T-cell (primary cell): ENCODE measurements around the gene FBXO47. TPM values are rescaled to one million over a fixed set of nuclear protein-coding genes. Genes with fewer than 3 reads are reported as not detected.
A peak's percentile ranks its signal among the peaks of the same experiment; 100 is the strongest.
"Not testable (repeated sequence)": the region's sequence is repeated elsewhere in the genome, so short reads cannot be mapped to it uniquely, and the experiment has no call there.

Experiments used
- ATAC-seq, 4 experiments: fragments of 200-7000 bp in 3 of 4; fragments of 150-1000 bp in 1 of 4; cut with Tn5 transposase; replicated peaks in 1 of 4; 1 replicate in 3 of 4; 2 replicates in 1 of 4; pipeline ENCODE4 v1.10.0; 2021; ENCODE audit warnings: moderate library complexity in 3 of 4, mild to moderate bottlenecking in 2 of 4, moderate number of reproducible peaks in 1 of 4
- CTCF ChIA-PET, 2 donors: fragments of 300-600 bp; sonication (Branson Sonifier 250); formaldehyde crosslinking; loops; one replicate each; lab custom pipeline; 2022; ENCODE audit warnings: antibody characterized with exemption in 2 of 2; lab: Charles Lee
- POLR2A ChIA-PET, 2 donors: fragments of 300-600 bp; sonication (Branson Sonifier 250); formaldehyde crosslinking; loops; one replicate each; lab custom pipeline; 2022; ENCODE audit warnings: antibody characterized with exemption in 2 of 2; lab: Charles Lee
- DNase-seq, 35 experiments: peaks; one replicate each; pipeline versions ENCODE4 v3.0.0 to v3.0.0-alpha.2; 2013 to 2023
- H3K27ac ChIP-seq: one replicate; pipeline ENCODE4 v1.5.1; 2013; ENCODE audit warnings: low read length
- H3K27me3 ChIP-seq, 2 experiments: replicated peaks in 1 of 2; 1 replicate in 1 of 2; 2 replicates in 1 of 2; pipeline versions ENCODE4 v1.6.1 to v1.7.0; 2013; ENCODE audit warnings: low read length in 1 of 2, mixed read lengths in 1 of 2; ENCODE audit not compliant: control insufficient read depth in 2 of 2, insufficient read depth in 2 of 2; ENCODE audit errors: extremely low read depth in 1 of 2
- H3K36me3 ChIP-seq, 2 donors: 1 replicate in 1 of 2; 2 replicates in 1 of 2; pipeline versions ENCODE4 v1.6.1 to v1.7.0; 2013; ENCODE audit warnings: low read length in 1 of 2; ENCODE audit not compliant: control insufficient read depth in 2 of 2, insufficient read depth in 1 of 2; ENCODE audit errors: extremely low read depth in 1 of 2
- H3K4me1 ChIP-seq, 2 experiments: 1 replicate in 1 of 2; 2 replicates in 1 of 2; pipeline versions ENCODE4 v1.6.1 to v1.7.0; 2013; ENCODE audit warnings: low read length in 2 of 2, mixed read lengths in 1 of 2; ENCODE audit not compliant: insufficient read depth in 2 of 2, control insufficient read depth in 1 of 2; ENCODE audit errors: extremely low read depth in 1 of 2
- H3K4me3 ChIP-seq, 2 donors: 1 replicate in 1 of 2; 2 replicates in 1 of 2; pipeline versions ENCODE4 v1.5.1 to v1.7.0; 2013; ENCODE audit warnings: mild to moderate bottlenecking in 2 of 2, low read length in 1 of 2, moderate library complexity in 1 of 2; ENCODE audit not compliant: control insufficient read depth in 1 of 2; ENCODE audit errors: extremely low read depth in 1 of 2
- H3K9me3 ChIP-seq: 2 replicates; pipeline ENCODE4 v1.7.0; 2013
- H3K27ac Mint-ChIP-seq, 2 donors: one replicate each; pipeline ENCODE4 v1.8.0; 2020 to 2021; ENCODE audit warnings: mild to moderate bottlenecking in 2 of 2, mixed read lengths in 2 of 2
- H3K27me3 Mint-ChIP-seq, 2 donors: one replicate each; pipeline ENCODE4 v1.8.0; 2021 to 2022; ENCODE audit warnings: mixed read lengths in 2 of 2
- H3K36me3 Mint-ChIP-seq: one replicate; pipeline ENCODE4 v1.8.0; 2021; ENCODE audit warnings: mixed read lengths
- H3K4me1 Mint-ChIP-seq, 3 donors: one replicate each; pipeline ENCODE4 v1.8.0; 2020 to 2022; ENCODE audit warnings: mixed read lengths in 3 of 3, mild to moderate bottlenecking in 1 of 3
- H3K4me3 Mint-ChIP-seq, 3 donors: one replicate each; pipeline ENCODE4 v1.8.0; 2020 to 2022; ENCODE audit warnings: mild to moderate bottlenecking in 3 of 3, mixed read lengths in 3 of 3, moderate library complexity in 3 of 3
- H3K9me3 Mint-ChIP-seq, 3 donors: one replicate each; pipeline ENCODE4 v1.8.0; 2020 to 2022; ENCODE audit warnings: mixed read lengths in 3 of 3
- WGBS: methylation state at CpG from one replicate; pipeline ENCODE4 v1.1.5; 2013; ENCODE audit warnings: missing lambda C conversion rate; ENCODE audit not compliant: insufficient coverage; 5-methylcytosine and 5-hydroxymethylcytosine counted together
- total RNA-seq, 35 experiments: library from RNA in 6 of 35; stranded (reverse) in 6 of 35; fragments of 120-200 nt in 1 of 35; gene quantifications; one replicate each; pipeline versions ENCODE4 v1.2.1 to v1.2.4 and lab custom pipeline; 2013 to 2026

The FBXO47 gene
- total RNA-seq, 5 donors from 2014 or later (not counting 1 experiment from before 2014, with no cell fraction given), result not detected

DNA sequence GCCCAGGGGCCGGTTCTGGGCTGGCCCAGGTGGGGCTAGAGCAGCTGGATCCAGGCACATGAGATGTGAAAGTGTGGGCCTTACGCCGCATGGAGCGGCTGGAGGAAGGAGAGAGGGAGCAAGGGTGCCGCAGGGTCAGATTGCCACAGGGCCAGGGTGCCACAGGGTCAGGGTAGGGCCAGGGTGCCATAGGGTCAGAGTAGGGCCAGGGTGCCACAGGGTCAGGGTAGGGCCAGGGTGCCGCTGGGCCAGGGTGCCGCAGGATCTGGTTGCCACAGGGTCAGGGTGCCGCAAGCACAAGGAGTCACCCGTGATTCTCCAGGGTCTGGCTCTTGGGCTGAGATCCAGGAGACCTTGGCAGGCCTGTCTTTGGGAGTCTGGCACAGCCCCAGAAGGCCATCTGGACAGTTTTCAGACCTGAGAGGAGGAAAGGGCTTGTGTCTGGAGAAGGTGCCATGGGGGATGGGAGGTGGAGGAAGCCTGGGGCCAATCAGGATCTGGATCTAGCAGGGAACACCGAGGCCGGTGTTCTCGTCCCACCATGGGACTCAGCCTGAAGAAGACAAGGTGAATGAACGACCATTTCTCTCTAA, 54.9 kb downstream of the FBXO47 start:
- Histone ChIP-seq H3K4me1 (peaks cover 0 to 52% of the 10 kb centered on the region in 2 experiments), H3K27me3 (no peaks in the 10 kb centered on the region), H3K4me3 (no peak overlapping the region), H3K36me3 (peaks cover 24 to 70% of the 10 kb centered on the region in 2 donors), H3K9me3 (no peaks in the 10 kb centered on the region), H3K27ac (no peak overlapping the region)
- no peaks in the 10 kb centered on the region for H3K27me3 Mint-ChIP-seq
- 96% methylated on average over 13 of the region's 13 CpGs for WGBS
- CTCF ChIA-PET, result no interaction called here
- peak overlapping the region; percentile 16 to 43 for H3K27ac Mint-ChIP-seq
- H3K36me3 Mint-ChIP-seq, result peaks cover 22% of the 10 kb centered on the region
- no peak overlapping the region for H3K4me3 Mint-ChIP-seq
- peaks cover 18 to 35% (median 27%) of the 10 kb centered on the region in 3 donors for H3K4me1 Mint-ChIP-seq
- no peaks in the 10 kb centered on the region for H3K9me3 Mint-ChIP-seq
- no peak for ATAC-seq
- POLR2A ChIA-PET, result no interaction called here
- peak in 1 of 35 experiments; percentile 6 for DNase-seq

DNA sequence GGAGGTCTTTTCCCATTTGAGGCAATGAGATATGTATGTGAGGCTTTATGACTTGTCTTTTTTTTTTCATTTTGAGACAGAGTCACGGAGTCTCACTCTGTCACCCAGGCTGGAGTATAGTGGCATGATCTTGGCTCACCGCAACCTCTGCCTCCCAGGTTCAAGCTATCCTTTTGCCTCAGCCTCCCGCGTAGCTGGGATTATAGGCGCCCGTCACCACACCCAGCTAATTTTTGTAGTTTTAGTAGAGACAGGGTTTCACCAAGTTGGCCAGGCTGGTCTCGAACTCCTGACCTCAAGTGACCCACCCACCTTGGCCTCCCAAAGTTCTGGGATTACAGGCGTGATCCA, 55.5 kb downstream of the FBXO47 start:
- peaks cover 0 to 58% of the 10 kb centered on the region in 2 experiments for H3K4me1 ChIP-seq
- H3K9me3 ChIP-seq, H3K27me3 Mint-ChIP-seq, DNase-seq, H3K4me3 Mint-ChIP-seq, POLR2A ChIA-PET, CTCF ChIA-PET, ATAC-seq, H3K4me3 ChIP-seq, H3K9me3 Mint-ChIP-seq, H3K27me3 ChIP-seq, H3K27ac ChIP-seq: not testable (repeated sequence)
- Mint-ChIP-seq H3K27ac (peak overlapping the region in 1 of 2 donors; percentile 16), H3K4me1 (peaks cover 15 to 36% (median 30%) of the 10 kb centered on the region in 3 donors), H3K36me3 (peaks cover 18% of the 10 kb centered on the region)
- peaks cover 23 to 65% of the 10 kb centered on the region in 2 donors for H3K36me3 ChIP-seq
- 90% methylated on average over 2 of the region's 8 CpGs for WGBS

DNA sequence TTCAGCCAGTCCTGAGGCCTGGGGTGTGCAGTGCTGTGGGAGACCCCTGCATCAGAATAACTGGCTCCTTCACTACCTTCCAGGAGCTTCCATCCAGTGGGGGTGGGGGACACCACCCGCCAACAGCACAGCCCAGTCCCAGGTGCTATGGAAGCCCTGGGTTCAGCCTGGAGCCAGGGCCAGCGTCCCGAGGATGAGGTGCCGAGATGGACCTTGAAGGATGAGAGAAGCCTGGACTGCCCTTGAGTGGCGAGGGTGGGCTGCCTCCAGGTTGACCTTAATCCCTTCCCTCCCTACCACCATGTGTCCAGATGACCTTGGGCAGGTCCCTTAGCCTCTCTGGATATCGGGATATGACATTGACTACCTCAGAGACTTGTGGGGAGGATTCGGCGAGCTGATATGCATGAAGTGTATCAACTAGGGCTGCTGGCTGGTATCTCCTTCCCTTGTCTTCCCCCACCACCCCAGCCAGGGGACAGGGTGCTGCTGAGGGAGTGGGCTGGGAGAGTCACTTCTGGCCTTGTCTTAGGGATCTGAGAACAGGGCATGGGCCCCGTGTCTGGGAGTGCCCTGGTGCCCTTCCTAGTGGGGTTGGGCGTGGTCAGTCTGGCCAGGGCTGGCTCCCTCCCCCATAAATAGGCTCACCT, 56.0 kb downstream of the FBXO47 start:
- peak in 1 of 35 experiments; percentile 13 for DNase-seq
- Histone ChIP-seq H3K27me3 (no peaks in the 10 kb centered on the region), H3K4me3 (no peak overlapping the region), H3K9me3 (no peaks in the 10 kb centered on the region), H3K27ac (no peak overlapping the region), H3K36me3 (peaks cover 23 to 67% of the 10 kb centered on the region in 2 donors), H3K4me1 (peaks cover 0 to 62% of the 10 kb centered on the region in 2 experiments)
- H3K4me3 Mint-ChIP-seq, result no peak overlapping the region
- no peaks in the 10 kb centered on the region for H3K9me3 Mint-ChIP-seq
- ChIA-PET CTCF (no interaction called here), POLR2A (interaction anchor here in 1 of 2 donors (0.6 kb wide), 1 partner anchor 268 kb away, joined by 7 read pairs; no protein-coding TSS in a partner anchor)
- WGBS, result no CpG with 5 or more reads among the region's 10 CpGs
- H3K27me3 Mint-ChIP-seq, result no peaks in the 10 kb centered on the region
- H3K27ac Mint-ChIP-seq, result no peak overlapping the region
- ATAC-seq, result no peak
- peaks cover 17% of the 10 kb centered on the region for H3K36me3 Mint-ChIP-seq
- H3K4me1 Mint-ChIP-seq, result peaks cover 14 to 40% (median 34%) of the 10 kb centered on the region in 3 donors

GRCh38 chr17:38910325-38910724, 56.9 kb downstream of the FBXO47 start:
- Histone ChIP-seq H3K27me3 (no peaks in the 10 kb centered on the region), H3K4me1 (peaks cover 0 to 70% of the 10 kb centered on the region in 2 experiments), H3K4me3 (no peak overlapping the region), H3K36me3 (peaks cover 19 to 67% of the 10 kb centered on the region in 2 donors), H3K9me3 (no peaks in the 10 kb centered on the region), H3K27ac (no peak overlapping the region)
- peaks cover 10% of the 10 kb centered on the region for H3K36me3 Mint-ChIP-seq
- DNase-seq (no peak), ATAC-seq (no peak)
- no peak overlapping the region for H3K4me3 Mint-ChIP-seq
- CTCF ChIA-PET, result no interaction called here
- H3K27ac Mint-ChIP-seq, result no peak overlapping the region
- no CpG with 5 or more reads among the region's 5 CpGs for WGBS
- no peaks in the 10 kb centered on the region for H3K9me3 Mint-ChIP-seq
- H3K4me1 Mint-ChIP-seq, result peaks cover 18 to 43% (median 41%) of the 10 kb centered on the region in 3 donors
- H3K27me3 Mint-ChIP-seq, result no peaks in the 10 kb centered on the region
- POLR2A ChIA-PET, result interaction anchor here in 1 of 2 donors (0.6 kb wide), 1 partner anchor 269 kb away, joined by 7 read pairs; no protein-coding TSS in a partner anchor

GRCh38 chr17:38908676-38909181, 58.5 kb downstream of the FBXO47 start:
- Mint-ChIP-seq H3K27ac (peak overlapping the region in 1 of 2 donors; percentile 39), H3K4me3 (no peak overlapping the region), H3K4me1 (peaks cover 20 to 49% (median 48%) of the 10 kb centered on the region in 3 donors), H3K27me3 (no peaks in the 10 kb centered on the region), H3K36me3 (peaks cover 14% of the 10 kb centered on the region), H3K9me3 (no peaks in the 10 kb centered on the region)
- Histone ChIP-seq H3K4me1 (peaks cover 0 to 65% of the 10 kb centered on the region in 2 experiments), H3K9me3 (no peaks in the 10 kb centered on the region), H3K27ac (peak overlapping the region; percentile 17), H3K27me3 (no peaks in the 10 kb centered on the region), H3K4me3 (no peak overlapping the region), H3K36me3 (peaks cover 5 to 64% of the 10 kb centered on the region in 2 donors)
- DNase-seq (no peak), ATAC-seq (no peak)
- ChIA-PET CTCF (interaction anchor here in 1 of 2 donors (0.7 kb wide), 1 partner anchor 19 kb away, joined by 3 read pairs; no protein-coding TSS in a partner anchor), POLR2A (no interaction called here)
- WGBS, result 25% methylated on average over 2 of the region's 8 CpGs

GRCh38 chr17:38907930-38908675, 59.1 kb downstream of the FBXO47 start:
- peaks cover 2 to 67% of the 10 kb centered on the region in 2 donors for H3K36me3 ChIP-seq
- no peak overlapping the region for H3K4me3 ChIP-seq
- POLR2A ChIA-PET, result interaction anchor here in 1 of 2 donors (0.5 kb wide), 1 partner anchor 155 kb away, joined by 4 read pairs; no protein-coding TSS in a partner anchor
- Mint-ChIP-seq H3K27me3 (no peaks in the 10 kb centered on the region), H3K27ac (peak overlapping the region; percentile 22 to 23), H3K4me3 (no peak overlapping the region), H3K9me3 (no peaks in the 10 kb centered on the region), H3K4me1 (peaks cover 26 to 54% (median 53%) of the 10 kb centered on the region in 3 donors), H3K36me3 (peaks cover 20% of the 10 kb centered on the region)
- ATAC-seq, result no peak
- CTCF ChIA-PET, result interaction anchor here (0.6 kb wide), 2 partner anchors 41 to 1051 kb away, joined by 3 to 4 read pairs; no protein-coding TSS in a partner anchor
- peak overlapping the region; percentile 17 for H3K27ac ChIP-seq
- no peaks in the 10 kb centered on the region for H3K27me3 ChIP-seq
- no peaks in the 10 kb centered on the region for H3K9me3 ChIP-seq
- WGBS, result 86% methylated on average over 14 of the region's 15 CpGs
- H3K4me1 ChIP-seq, result peaks cover 0 to 64% of the 10 kb centered on the region in 2 experiments
- DNase-seq, result no peak
